ENCODE data around the gene ATP7B.

ATP7B gene

DNA sequence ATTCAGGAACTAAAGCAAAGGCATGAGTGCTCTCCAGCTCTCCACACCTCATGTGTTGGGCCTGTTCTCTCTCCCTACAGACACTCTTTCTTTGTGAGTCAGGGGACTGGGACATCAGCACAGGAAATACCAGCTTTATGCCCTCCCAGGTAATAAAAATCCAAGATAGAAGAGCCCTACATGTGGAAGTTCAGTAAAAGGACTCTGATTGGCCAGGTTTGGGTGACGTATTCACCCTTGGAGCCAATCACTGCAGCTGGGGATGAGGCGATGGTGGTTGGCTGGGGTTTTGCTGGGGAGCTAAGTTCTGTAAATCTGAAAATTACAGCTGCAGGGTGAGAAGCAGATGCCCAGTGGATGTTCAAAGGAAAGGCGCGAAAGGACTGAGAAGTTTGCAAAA, 117.0 kb downstream of the ATP7B start:
- no peak for DNase-seq (ENCODE audit: low spot score)

DNA sequence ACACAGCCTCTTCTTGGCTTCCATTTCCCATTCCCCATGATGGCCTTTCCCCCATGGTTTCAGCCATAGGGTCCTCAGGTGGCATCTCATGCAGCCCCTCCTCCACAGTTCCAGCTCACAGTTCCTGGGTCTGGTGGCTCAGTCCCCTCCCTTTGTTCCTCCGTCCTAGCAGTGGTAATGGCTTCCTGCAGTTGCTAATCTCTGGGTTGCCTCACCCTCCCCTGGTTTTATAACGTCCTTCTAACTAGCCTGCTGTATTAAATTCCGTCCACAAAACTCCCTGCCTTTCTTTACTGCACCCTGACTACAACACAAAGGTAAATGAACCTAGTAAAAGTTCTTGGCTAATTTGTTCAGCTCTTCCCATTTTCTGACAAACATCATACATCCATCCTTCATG, 118.6 kb downstream of the ATP7B start:
- DNase-seq (ENCODE audit: low spot score), result no peak

DNA sequence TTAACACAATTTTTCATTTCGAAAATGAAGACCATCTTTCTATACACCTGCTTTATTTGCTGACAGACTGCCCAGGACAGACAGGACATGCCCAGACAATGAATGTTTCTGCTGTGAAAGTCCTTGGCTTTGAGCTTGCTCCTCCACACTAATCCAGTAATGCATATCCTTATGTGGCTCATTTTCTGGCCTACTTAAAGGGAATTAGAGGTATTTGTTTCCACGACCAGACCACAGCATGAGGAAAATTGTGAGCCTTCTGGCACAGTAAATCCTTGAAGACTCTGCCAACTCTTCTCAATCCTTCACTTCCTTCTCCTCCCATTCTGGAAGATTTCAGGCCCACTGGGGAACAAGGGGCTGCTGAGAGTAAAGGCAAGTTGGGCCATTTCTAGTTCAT, 123.8 kb downstream of the ATP7B start:
- DNase-seq (ENCODE audit: low spot score), result no peak

- no peak for DNase-seq (ENCODE audit: low spot score)
Observed at GRCh38 chr13:51885651-51886050, 125.6 kb downstream of the ATP7B start.

DNA sequence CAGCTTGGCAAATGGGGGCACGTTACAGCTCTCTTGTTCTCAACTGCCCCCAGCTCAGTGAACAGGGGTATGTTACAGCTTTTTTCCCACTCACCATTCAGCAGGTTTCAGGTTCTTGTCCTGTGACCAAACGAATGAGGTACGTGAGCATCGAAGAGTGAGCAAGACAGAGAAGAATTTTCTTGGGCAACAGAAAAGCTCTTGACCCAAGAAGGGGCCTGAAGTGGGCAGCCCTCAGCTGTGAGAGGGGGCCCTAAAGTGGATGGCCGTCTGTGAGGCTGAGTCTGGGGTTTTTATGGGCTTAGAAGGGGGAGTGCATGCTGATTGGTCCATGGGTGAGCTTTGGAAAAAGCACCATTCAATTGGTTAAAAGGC, 128.0 kb downstream of the ATP7B start:
- DNase-seq (ENCODE audit: low spot score), result no peak
